Measurements from ENCODE around the gene AMH. TPM values are rescaled to one million over a fixed set of nuclear protein-coding genes. Genes with fewer than 3 reads are reported as not detected.
A peak's percentile ranks its signal among the peaks of the same experiment; 100 is the strongest.

The AMH gene
- total RNA-seq, 1 experiment from 2014 or later, result 1.9 TPM

GRCh38 chr19:2273356-2274184 lies 24.4 kb downstream of the AMH start:
- Histone ChIP-seq H3K4me2 (ENCODE audit: low read depth, low read length, poor library complexity, severe bottlenecking) (peak overlapping the region; percentile 74), H3K4me1 (ENCODE audit: low read length) (peaks cover 34% of the 10 kb centered on the region), H3K27ac (ENCODE audit: low read length) (peak overlapping the region; percentile 94), H3K9me3 (ENCODE audit: low read length) (no peaks in the 10 kb centered on the region), H3K9me2 (replicated peaks; ENCODE audit: insufficient read depth, low read length) (no peaks in the 10 kb centered on the region), H3K36me3 (ENCODE audit: insufficient read depth, low read length) (peaks cover 24% of the 10 kb centered on the region), H3K9ac (ENCODE audit: low read length) (peak overlapping the region; percentile 100), H2AFZ (ENCODE audit: low read length) (no peak overlapping the region), H3K4me3 (ENCODE audit: low read length) (peak overlapping the region; percentile 100), H4K20me1 (ENCODE audit: insufficient read depth, low read depth, low read length) (peaks cover 49% of the 10 kb centered on the region), H3K27me3 (ENCODE audit: low read length) (no peaks in the 10 kb centered on the region), H3K79me2 (ENCODE audit: low read length) (peaks cover 30% of the 10 kb centered on the region)
- DNase-seq, result peak; percentile 97

GRCh38 chr19:2274185-2274711 lies 25.1 kb downstream of the AMH start:
- Histone ChIP-seq H4K20me1 (ENCODE audit: insufficient read depth, low read depth, low read length) (peaks cover 53% of the 10 kb centered on the region), H3K27me3 (ENCODE audit: low read length) (no peaks in the 10 kb centered on the region), H3K9me3 (ENCODE audit: low read length) (no peaks in the 10 kb centered on the region), H3K9ac (ENCODE audit: low read length) (peak overlapping the region; percentile 22; the same call in 1 of the 2 replicates), H3K79me2 (ENCODE audit: low read length) (peaks cover 30% of the 10 kb centered on the region), H2AFZ (ENCODE audit: low read length) (no peak overlapping the region), H3K4me1 (ENCODE audit: low read length) (peaks cover 30% of the 10 kb centered on the region), H3K27ac (ENCODE audit: low read length) (no peak overlapping the region; the same call in 1 of the 2 replicates), H3K36me3 (ENCODE audit: insufficient read depth, low read length) (peaks cover 24% of the 10 kb centered on the region), H3K4me3 (ENCODE audit: low read length) (peak overlapping the region; percentile 100; the same call in 1 of the 2 replicates), H3K4me2 (ENCODE audit: low read depth, low read length, poor library complexity, severe bottlenecking) (peak overlapping the region; percentile 5), H3K9me2 (replicated peaks; ENCODE audit: insufficient read depth, low read length) (no peaks in the 10 kb centered on the region)
- DNase-seq, result peak; percentile 51

GRCh38 chr19:2274931-2275535 lies 25.9 kb downstream of the AMH start:
- Histone ChIP-seq H3K9me2 (replicated peaks; ENCODE audit: insufficient read depth, low read length) (no peaks in the 10 kb centered on the region), H4K20me1 (ENCODE audit: insufficient read depth, low read depth, low read length) (peaks cover 47% of the 10 kb centered on the region), H3K9ac (ENCODE audit: low read length) (no peak overlapping the region), H3K36me3 (ENCODE audit: insufficient read depth, low read length) (peaks cover 21% of the 10 kb centered on the region), H3K27ac (ENCODE audit: low read length) (no peak overlapping the region), H3K9me3 (ENCODE audit: low read length) (no peaks in the 10 kb centered on the region), H3K4me3 (ENCODE audit: low read length) (no peak overlapping the region), H3K27me3 (ENCODE audit: low read length) (no peaks in the 10 kb centered on the region), H3K4me1 (ENCODE audit: low read length) (peaks cover 30% of the 10 kb centered on the region), H2AFZ (ENCODE audit: low read length) (no peak overlapping the region), H3K4me2 (ENCODE audit: low read depth, low read length, poor library complexity, severe bottlenecking) (no peak overlapping the region), H3K79me2 (ENCODE audit: low read length) (peaks cover 23% of the 10 kb centered on the region)
- peak; percentile 69 for DNase-seq

GRCh38 chr19:2275588-2276428 lies 26.7 kb downstream of the AMH start:
- no peaks in the 10 kb centered on the region for H3K27me3 ChIP-seq (ENCODE audit: low read length)
- no peak overlapping the region for H3K4me3 ChIP-seq (ENCODE audit: low read length)
- H3K36me3 ChIP-seq (ENCODE audit: insufficient read depth, low read length), result peaks cover 16% of the 10 kb centered on the region
- H4K20me1 ChIP-seq (ENCODE audit: insufficient read depth, low read depth, low read length), result peaks cover 41% of the 10 kb centered on the region
- H3K9ac ChIP-seq (ENCODE audit: low read length), result no peak overlapping the region
- H3K27ac ChIP-seq (ENCODE audit: low read length), result no peak overlapping the region
- H3K4me2 ChIP-seq (ENCODE audit: low read depth, low read length, poor library complexity, severe bottlenecking), result no peak overlapping the region
- H3K4me1 ChIP-seq (ENCODE audit: low read length), result peaks cover 30% of the 10 kb centered on the region
- H3K9me2 ChIP-seq (replicated peaks; ENCODE audit: insufficient read depth, low read length), result no peaks in the 10 kb centered on the region
- no peak overlapping the region for H2AFZ ChIP-seq (ENCODE audit: low read length)
- H3K9me3 ChIP-seq (ENCODE audit: low read length), result no peaks in the 10 kb centered on the region
- no peak for DNase-seq
- H3K79me2 ChIP-seq (ENCODE audit: low read length), result peaks cover 17% of the 10 kb centered on the region

- peaks cover 10% of the 10 kb centered on the region for H3K79me2 ChIP-seq (ENCODE audit: low read length)
- no peak overlapping the region for H3K27ac ChIP-seq (ENCODE audit: low read length)
- no peaks in the 10 kb centered on the region for H3K9me2 ChIP-seq (replicated peaks; ENCODE audit: insufficient read depth, low read length)
- H2AFZ ChIP-seq (ENCODE audit: low read length), result no peak overlapping the region
- H3K4me2 ChIP-seq (ENCODE audit: low read depth, low read length, poor library complexity, severe bottlenecking), result no peak overlapping the region
- H3K4me1 ChIP-seq (ENCODE audit: low read length), result peaks cover 24% of the 10 kb centered on the region
- no peaks in the 10 kb centered on the region for H3K27me3 ChIP-seq (ENCODE audit: low read length)
- DNase-seq, result no peak
- H4K20me1 ChIP-seq (ENCODE audit: insufficient read depth, low read depth, low read length), result peaks cover 35% of the 10 kb centered on the region
- H3K9me3 ChIP-seq (ENCODE audit: low read length), result no peaks in the 10 kb centered on the region
- H3K36me3 ChIP-seq (ENCODE audit: insufficient read depth, low read length), result peaks cover 10% of the 10 kb centered on the region; the same call in 1 of the 2 replicates
- H3K9ac ChIP-seq (ENCODE audit: low read length), result no peak overlapping the region
- no peak overlapping the region for H3K4me3 ChIP-seq (ENCODE audit: low read length)
Measured at GRCh38 chr19:2276429-2276986, 27.4 kb downstream of the AMH start.

GRCh38 chr19:2277138-2277537 lies 28.0 kb downstream of the AMH start:
- peaks cover 18% of the 10 kb centered on the region for H3K4me1 ChIP-seq (ENCODE audit: low read length)
- no peak overlapping the region for H3K4me3 ChIP-seq (ENCODE audit: low read length)
- no peak overlapping the region for H2AFZ ChIP-seq (ENCODE audit: low read length)
- peaks cover 30% of the 10 kb centered on the region for H4K20me1 ChIP-seq (ENCODE audit: insufficient read depth, low read depth, low read length)
- H3K79me2 ChIP-seq (ENCODE audit: low read length), result peaks cover 6% of the 10 kb centered on the region; the same call in 1 of the 2 replicates
- no peak overlapping the region for H3K4me2 ChIP-seq (ENCODE audit: low read depth, low read length, poor library complexity, severe bottlenecking)
- no peak for DNase-seq
- no peak overlapping the region for H3K27ac ChIP-seq (ENCODE audit: low read length)
- H3K9me3 ChIP-seq (ENCODE audit: low read length), result no peaks in the 10 kb centered on the region
- H3K36me3 ChIP-seq (ENCODE audit: insufficient read depth, low read length), result peaks cover 6% of the 10 kb centered on the region; the same call in 1 of the 2 replicates
- no peaks in the 10 kb centered on the region for H3K9me2 ChIP-seq (replicated peaks; ENCODE audit: insufficient read depth, low read length)
- H3K9ac ChIP-seq (ENCODE audit: low read length), result no peak overlapping the region
- H3K27me3 ChIP-seq (ENCODE audit: low read length), result no peaks in the 10 kb centered on the region

GRCh38 chr19:2278459-2279158 lies 29.5 kb downstream of the AMH start:
- Histone ChIP-seq H3K4me3 (ENCODE audit: low read length) (no peak overlapping the region), H3K27me3 (ENCODE audit: low read length) (no peaks in the 10 kb centered on the region), H4K20me1 (ENCODE audit: insufficient read depth, low read depth, low read length) (peaks cover 22% of the 10 kb centered on the region), H2AFZ (ENCODE audit: low read length) (no peak overlapping the region), H3K9me2 (replicated peaks; ENCODE audit: insufficient read depth, low read length) (no peaks in the 10 kb centered on the region), H3K4me2 (ENCODE audit: low read depth, low read length, poor library complexity, severe bottlenecking) (no peak overlapping the region), H3K9ac (ENCODE audit: low read length) (no peak overlapping the region), H3K36me3 (ENCODE audit: insufficient read depth, low read length) (peaks cover 6% of the 10 kb centered on the region; the same call in 1 of the 2 replicates), H3K9me3 (ENCODE audit: low read length) (no peaks in the 10 kb centered on the region), H3K79me2 (ENCODE audit: low read length) (peaks cover 2% of the 10 kb centered on the region; the same call in 1 of the 2 replicates), H3K4me1 (ENCODE audit: low read length) (peaks cover 4% of the 10 kb centered on the region; the same call in 1 of the 2 replicates), H3K27ac (ENCODE audit: low read length) (no peak overlapping the region)
- peak; percentile 41 for DNase-seq
